Smooth muscle cell (in vitro differentiated cells): ENCODE results near the gene RGS16. TPM values are rescaled to one million over a fixed set of nuclear protein-coding genes. Genes with fewer than 3 reads are reported as not detected.

Experiments
- DNase-seq: peaks from one replicate; lab custom pipeline; 2025; ENCODE audit not compliant: unreplicated experiment; lab: John Stamatoyannopoulos, UW
- H2AFZ ChIP-seq: fragments of 200-600 bp; sonication (generic); 2 replicates; pipeline ENCODE4 v1.6.0; 2016; ENCODE audit warnings: antibody characterized with exemption, low read depth, mild to moderate bottlenecking
- H3F3A ChIP-seq: fragments of 200-600 bp; sonication (generic); 2 replicates; pipeline ENCODE4 v1.6.0; 2017; ENCODE audit warnings: antibody characterized with exemption, low read depth
- H3K27ac ChIP-seq: fragments of 200-600 bp; sonication (generic); 2 replicates; pipeline ENCODE4 v1.5.1; 2016; ENCODE audit warnings: low read depth, mild to moderate bottlenecking
- H3K27me3 ChIP-seq: fragments of 200-600 bp; sonication (generic); 2 replicates; pipeline ENCODE4 v1.6.1; 2016; ENCODE audit warnings: low read depth, mild to moderate bottlenecking
- H3K36me3 ChIP-seq: fragments of 200-600 bp; sonication (generic); 2 replicates; pipeline ENCODE4 v1.5.1; 2016; ENCODE audit warnings: low read depth
- H3K4me1 ChIP-seq: fragments of 200-600 bp; sonication (generic); 2 replicates; pipeline ENCODE4 v1.5.1; 2016; ENCODE audit warnings: low read depth
- H3K4me2 ChIP-seq: fragments of 200-600 bp; sonication (generic); 2 replicates; pipeline ENCODE4 v1.6.0; 2016; ENCODE audit warnings: mild to moderate bottlenecking
- H3K4me3 ChIP-seq: fragments of 200-600 bp; sonication (generic); 2 replicates; pipeline ENCODE4 v1.5.1; 2016; ENCODE audit warnings: mild to moderate bottlenecking
- H3K79me2 ChIP-seq: fragments of 200-600 bp; sonication (generic); 2 replicates; pipeline ENCODE4 v1.6.0; 2016; ENCODE audit warnings: low read depth, mild to moderate bottlenecking
- H3K9ac ChIP-seq: fragments of 200-600 bp; sonication (generic); 2 replicates; pipeline ENCODE4 v1.6.0; 2016; ENCODE audit warnings: low read depth
- H3K9me3 ChIP-seq: fragments of 200-600 bp; sonication (generic); replicated peaks from 2 replicates; pipeline ENCODE4 v1.5.1; 2016; ENCODE audit warnings: low read depth
- H4K20me1 ChIP-seq: fragments of 200-600 bp; sonication (generic); 2 replicates; pipeline ENCODE4 v1.6.0; 2016; ENCODE audit warnings: low read depth
- WGBS: methylation state at CpG from one replicate; pipeline ENCODE4 v1.1.7; 2016; ENCODE audit warnings: low lambda C conversion rate; 5-methylcytosine and 5-hydroxymethylcytosine counted together
- polyA plus RNA-seq: library from polyadenylated mRNA; unstranded; fragments of >200 nt; fragmentation: Nextera tagmentation; extraction: Ambion mirVana; gene quantifications from 2 replicates; pipeline ENCODE4 v1.2.1, GENCODE V29; 2016
- total RNA-seq: library from RNA; depleted of rRNA; stranded (reverse); fragments of >200 nt; gene quantifications from 2 replicates; pipeline ENCODE4 v1.2.3, GENCODE V29; 2014
- TF ChIP-seq, protein P1 (sequence below): fragments of 200-600 bp; sonication (generic); IDR thresholded peaks from 2 replicates; pipeline ENCODE4 v1.5.1; 2017; ENCODE audit warnings: borderline replicate concordance, mild to moderate bottlenecking, antibody characterized with exemption; ENCODE audit not compliant: insufficient read depth, poor library complexity, severe bottlenecking

Gene RGS16
- total and polyA plus RNA-seq, 2 experiments from 2014 or later: 2.9 to 9.9 TPM

DNA sequence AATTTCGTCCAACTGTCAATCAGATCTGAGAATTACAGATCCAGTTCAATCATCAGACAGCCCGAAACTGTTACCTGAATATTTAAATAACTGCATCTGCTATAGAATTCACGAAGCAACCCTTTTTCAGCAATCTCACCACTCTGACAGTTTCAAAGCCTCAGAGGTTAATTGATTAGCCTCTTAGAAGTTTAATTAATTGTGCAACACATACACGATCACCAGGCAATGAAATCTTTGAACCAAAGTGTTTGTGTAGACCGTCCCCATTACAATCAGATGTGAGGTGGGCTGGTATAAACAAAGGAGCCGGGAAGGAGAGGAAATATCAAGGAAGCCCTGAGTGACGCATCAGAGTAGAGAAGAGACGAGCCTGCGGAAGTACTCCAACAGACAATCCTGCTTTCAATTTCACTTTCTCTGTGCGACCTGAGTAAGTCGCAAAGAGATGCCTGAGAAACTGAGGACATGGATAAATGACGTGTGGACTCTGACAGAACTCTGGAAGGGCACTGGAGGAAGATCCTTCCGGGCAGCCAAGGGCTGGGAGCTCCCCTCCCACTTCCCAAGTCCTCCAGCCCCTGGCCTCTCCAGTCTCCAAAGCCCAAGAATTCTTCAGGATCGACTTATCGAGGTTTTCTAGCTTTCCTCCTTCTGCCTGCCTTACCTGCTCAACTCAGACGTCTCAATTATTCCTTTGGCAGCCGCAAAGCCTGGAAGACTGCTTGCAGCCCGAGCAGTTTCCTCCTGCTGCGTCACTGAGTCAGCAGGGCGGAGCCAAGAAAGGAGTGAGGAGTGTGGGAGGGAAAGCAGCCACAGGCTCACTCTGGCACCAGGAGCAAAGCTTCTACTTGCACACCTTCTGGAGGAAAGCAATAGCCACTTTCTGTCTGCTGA, 15.4 kb downstream of the RGS16 start, which contains the start of gene RNASEL:
Gene RNASEL (minus strand): TSS at position 757 of the 897 bp plus-strand sequence. CDS start 2,450 bp downstream, outside the sequence.
- Histone ChIP-seq H3K36me3 (no peaks in the 10 kb centered on the region), H3K9ac (peak within 1 kb of the TSS; percentile 73), H3K4me2 (peak within 1 kb of the TSS; percentile 92), H2AFZ (peak within 1 kb of the TSS; percentile 98), H3K4me3 (peak within 1 kb of the TSS; percentile 75), H3K79me2 (no peaks in the 10 kb centered on the region), H3K27me3 (no peaks in the 10 kb centered on the region), H3F3A (no peaks in the 10 kb centered on the region), H3K9me3 (no peaks in the 10 kb centered on the region), H3K4me1 (no peaks in the 10 kb centered on the region), H4K20me1 (no peaks in the 10 kb centered on the region), H3K27ac (peak within 1 kb of the TSS; percentile 73)
- DNase-seq: no peak
- TF ChIP-seq, protein P1, sequence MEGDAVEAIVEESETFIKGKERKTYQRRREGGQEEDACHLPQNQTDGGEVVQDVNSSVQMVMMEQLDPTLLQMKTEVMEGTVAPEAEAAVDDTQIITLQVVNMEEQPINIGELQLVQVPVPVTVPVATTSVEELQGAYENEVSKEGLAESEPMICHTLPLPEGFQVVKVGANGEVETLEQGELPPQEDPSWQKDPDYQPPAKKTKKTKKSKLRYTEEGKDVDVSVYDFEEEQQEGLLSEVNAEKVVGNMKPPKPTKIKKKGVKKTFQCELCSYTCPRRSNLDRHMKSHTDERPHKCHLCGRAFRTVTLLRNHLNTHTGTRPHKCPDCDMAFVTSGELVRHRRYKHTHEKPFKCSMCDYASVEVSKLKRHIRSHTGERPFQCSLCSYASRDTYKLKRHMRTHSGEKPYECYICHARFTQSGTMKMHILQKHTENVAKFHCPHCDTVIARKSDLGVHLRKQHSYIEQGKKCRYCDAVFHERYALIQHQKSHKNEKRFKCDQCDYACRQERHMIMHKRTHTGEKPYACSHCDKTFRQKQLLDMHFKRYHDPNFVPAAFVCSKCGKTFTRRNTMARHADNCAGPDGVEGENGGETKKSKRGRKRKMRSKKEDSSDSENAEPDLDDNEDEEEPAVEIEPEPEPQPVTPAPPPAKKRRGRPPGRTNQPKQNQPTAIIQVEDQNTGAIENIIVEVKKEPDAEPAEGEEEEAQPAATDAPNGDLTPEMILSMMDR: no peak
- 21% methylated on average over 20 of the region's 20 CpGs for WGBS

DNA sequence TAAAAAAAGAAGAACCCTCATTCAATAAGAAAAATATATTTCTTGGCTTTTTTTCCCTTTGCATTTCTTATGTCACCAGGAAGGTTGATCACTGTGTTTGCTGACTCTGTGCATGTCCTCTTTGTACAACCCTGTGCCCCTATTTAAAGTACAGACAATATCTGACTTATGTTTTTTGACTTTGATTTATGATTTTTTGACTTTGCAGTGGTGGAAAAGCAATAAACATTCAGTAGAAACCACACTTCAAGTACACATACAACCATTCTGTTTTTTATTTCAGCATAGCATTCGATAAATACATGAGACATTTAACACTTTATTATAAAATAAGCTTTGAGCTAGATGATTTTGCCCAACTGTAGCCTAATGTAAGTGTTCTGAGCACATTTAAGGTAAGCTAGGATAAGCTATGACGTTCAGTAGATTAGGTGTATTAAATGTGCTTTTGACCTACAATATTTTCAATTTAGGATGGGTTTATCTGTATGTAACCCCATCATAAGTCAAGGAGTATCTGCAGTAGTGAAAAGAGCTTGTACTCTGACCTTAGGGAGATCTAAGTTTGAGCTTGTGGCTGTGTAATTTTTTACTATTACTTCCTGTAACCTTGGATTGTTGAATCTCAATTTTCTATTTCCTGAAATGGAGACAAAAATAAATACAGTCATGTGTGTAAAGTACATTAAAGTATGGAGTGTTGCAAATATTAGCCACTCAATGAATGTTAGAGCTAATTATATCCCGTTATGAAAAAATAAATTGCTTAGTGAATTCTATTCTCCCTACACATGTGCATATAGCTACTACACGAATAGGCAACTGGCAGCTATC, 16.3 kb downstream of the RGS16 start:
- WGBS: 93% methylated on average over 4 of the region's 4 CpGs
- peak overlapping the region; percentile 73 for H3K9ac ChIP-seq
- no peaks in the 10 kb centered on the region for H3K79me2 ChIP-seq

DNA sequence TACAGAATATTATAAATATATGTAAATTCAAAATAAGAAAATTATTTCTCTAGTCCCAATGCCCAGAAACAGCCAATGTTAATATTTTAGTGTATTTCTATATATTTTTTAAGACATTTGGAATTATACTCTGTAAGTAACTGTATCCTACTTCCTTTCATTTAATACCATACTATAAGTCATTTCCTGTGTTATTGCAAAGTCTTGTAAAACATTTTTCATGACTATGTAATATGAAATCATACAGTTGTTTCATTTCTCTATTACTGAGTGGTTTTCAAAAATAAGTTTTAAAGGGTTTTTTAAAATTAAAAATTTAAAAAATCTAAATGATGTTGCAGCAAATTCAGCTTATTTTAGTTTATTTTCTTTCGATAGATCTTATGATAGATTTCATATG, 17.1 kb downstream of the RGS16 start:
- H3F3A ChIP-seq: no peaks in the 10 kb centered on the region
- no peak overlapping the region for H3K9ac ChIP-seq
- no peak overlapping the region for H3K27ac ChIP-seq
- 0% methylated on average over 1 of the region's 1 CpG for WGBS
- no peak overlapping the region for H3K4me2 ChIP-seq
- DNase-seq: no peak
- H3K36me3 ChIP-seq: no peaks in the 10 kb centered on the region
- no peaks in the 10 kb centered on the region for H3K4me1 ChIP-seq
- no peak overlapping the region for H2AFZ ChIP-seq
- TF ChIP-seq, protein P1: no peak
- no peaks in the 10 kb centered on the region for H3K27me3 ChIP-seq
- H3K4me3 ChIP-seq: no peak overlapping the region
- H3K9me3 ChIP-seq: no peaks in the 10 kb centered on the region
- H4K20me1 ChIP-seq: no peaks in the 10 kb centered on the region
- no peaks in the 10 kb centered on the region for H3K79me2 ChIP-seq

More for the DNA sequence above, 16.3 kb downstream of the RGS16 start:
- no peak for DNase-seq
- H3K4me2 ChIP-seq: peak overlapping the region; percentile 92
- H3F3A ChIP-seq: no peaks in the 10 kb centered on the region
- H3K27me3 ChIP-seq: no peaks in the 10 kb centered on the region
- no peaks in the 10 kb centered on the region for H3K36me3 ChIP-seq
- H4K20me1 ChIP-seq: no peaks in the 10 kb centered on the region
- H3K4me3 ChIP-seq: peak overlapping the region; percentile 75
- no peaks in the 10 kb centered on the region for H3K9me3 ChIP-seq
- peak overlapping the region; percentile 98 for H2AFZ ChIP-seq
- TF ChIP-seq, protein P1: no peak
- no peaks in the 10 kb centered on the region for H3K4me1 ChIP-seq
- no peak overlapping the region for H3K27ac ChIP-seq
